Measurements from ENCODE around the gene TTC13.

The TTC13 gene

GRCh38 chr1:230957580-230957989, 21.1 kb downstream of the TTC13 start:
- no peak for TF ChIP-seq CTCF (IDR thresholded peaks at IDR 0.05)

- no peak for TF ChIP-seq CTCF (IDR thresholded peaks at IDR 0.05)
Observed at GRCh38 chr1:230950404-230950803, 28.3 kb downstream of the TTC13 start.

- no peak for TF ChIP-seq CTCF (IDR thresholded peaks at IDR 0.05)
Observed at GRCh38 chr1:230948903-230949302, 29.8 kb downstream of the TTC13 start.

GRCh38 chr1:230948301-230948700, 30.4 kb downstream of the TTC13 start:
- TF ChIP-seq CTCF (IDR thresholded peaks at IDR 0.05): no peak

GRCh38 chr1:230943048-230943593, 35.5 kb downstream of the TTC13 start:
- no peak for TF ChIP-seq CTCF (IDR thresholded peaks at IDR 0.05)

- no peak for TF ChIP-seq CTCF (IDR thresholded peaks at IDR 0.05)
Observed at GRCh38 chr1:230940848-230941247, 37.8 kb downstream of the TTC13 start.

- TF ChIP-seq CTCF (IDR thresholded peaks at IDR 0.05): no peak
Observed at GRCh38 chr1:230939806-230940489, 38.7 kb downstream of the TTC13 start.
